ENCODE measurements around the gene RTN4IP1.

RTN4IP1 gene

GRCh38 chr6:106618324-106618723 lies 11.0 kb downstream of the RTN4IP1 start:
- DNase-seq (ENCODE audit: low read depth) = no peak
- H3K4me3 ChIP-seq (ENCODE audit: low read length) = no peak overlapping the region
- no peak for TF ChIP-seq CTCF (conservative IDR thresholded peaks at IDR 0.05; ENCODE audit: low read length)

GRCh38 chr6:106617857-106618256 lies 11.4 kb downstream of the RTN4IP1 start:
- TF ChIP-seq CTCF (conservative IDR thresholded peaks at IDR 0.05; ENCODE audit: low read length) = no peak

GRCh38 chr6:106617302-106617701 lies 12.0 kb downstream of the RTN4IP1 start:
- no peak overlapping the region for H3K4me3 ChIP-seq (ENCODE audit: low read length)
- no peak for TF ChIP-seq CTCF (conservative IDR thresholded peaks at IDR 0.05; ENCODE audit: low read length)
- no peak for DNase-seq (ENCODE audit: low read depth)

More at GRCh38 chr6:106617857-106618256, 11.4 kb downstream of the RTN4IP1 start:
- DNase-seq (ENCODE audit: low read depth) = no peak
- H3K4me3 ChIP-seq (ENCODE audit: low read length) = no peak overlapping the region

- DNase-seq (ENCODE audit: low read depth) = no peak
- TF ChIP-seq CTCF (conservative IDR thresholded peaks at IDR 0.05; ENCODE audit: low read length) = no peak
- no peak overlapping the region for H3K4me3 ChIP-seq (ENCODE audit: low read length)
These were observed 14.6 kb downstream of the RTN4IP1 start for GRCh38 chr6:106614592-106615257.

- DNase-seq (ENCODE audit: low read depth) = no peak
- no peak for TF ChIP-seq CTCF (conservative IDR thresholded peaks at IDR 0.05; ENCODE audit: low read length)
- no peak overlapping the region for H3K4me3 ChIP-seq (ENCODE audit: low read length)
These were observed 15.1 kb downstream of the RTN4IP1 start for GRCh38 chr6:106614166-106614565.

- no peak for DNase-seq (ENCODE audit: low read depth)
- no peak for TF ChIP-seq CTCF (conservative IDR thresholded peaks at IDR 0.05; ENCODE audit: low read length)
- no peak overlapping the region for H3K4me3 ChIP-seq (ENCODE audit: low read length)
These were observed 15.7 kb downstream of the RTN4IP1 start for GRCh38 chr6:106613590-106613989.

GRCh38 chr6:106612671-106613416 lies 16.5 kb downstream of the RTN4IP1 start:
- no peak overlapping the region for H3K4me3 ChIP-seq (ENCODE audit: low read length)
- no peak for TF ChIP-seq CTCF (conservative IDR thresholded peaks at IDR 0.05; ENCODE audit: low read length)
- no peak for DNase-seq (ENCODE audit: low read depth)

Measured in AG10803 (cell line).